NT2/D1 (cell line): ENCODE results near the gene C13orf42.
"Not testable (repeated sequence)": the region's sequence is repeated elsewhere in the genome, so short reads cannot be mapped to it uniquely, and the experiment has no call there.

ENCODE experiments used
- DNase-seq: peaks from one replicate; pipeline ENCODE4 v3.0.0-alpha.2; 2011; ENCODE audit warnings: low read depth, low spot score
- H3K27me3 ChIP-seq: 2 replicates; pipeline ENCODE4 v1.6.0; 2011; ENCODE audit warnings: mild to moderate bottlenecking; ENCODE audit not compliant: insufficient read length, insufficient read depth
- H3K36me3 ChIP-seq: 2 replicates; pipeline ENCODE4 v1.6.1; 2011; ENCODE audit warnings: mild to moderate bottlenecking, low read length, mixed read lengths; ENCODE audit not compliant: insufficient read depth, insufficient read length
- H3K4me1 ChIP-seq: 2 replicates; pipeline ENCODE4 v1.5.1; 2011; ENCODE audit not compliant: insufficient read depth, insufficient read length
- H3K4me3 ChIP-seq: 2 replicates; pipeline ENCODE4 v1.5.1; 2011; ENCODE audit warnings: low read depth; ENCODE audit not compliant: insufficient read length
- H3K9ac ChIP-seq: 2 replicates; pipeline ENCODE4 v1.6.0; 2011; ENCODE audit warnings: low read depth; ENCODE audit not compliant: insufficient read length
- H3K9me3 ChIP-seq: 2 replicates; pipeline ENCODE4 v1.5.1; 2011; ENCODE audit warnings: mild to moderate bottlenecking, low read length; ENCODE audit not compliant: insufficient read depth
- SUZ12 ChIP-seq: IDR thresholded peaks from 2 replicates; pipeline ENCODE4 v1.6.1; 2011; ENCODE audit not compliant: insufficient read length, insufficient read depth; ENCODE audit errors: extremely low read depth
- YY1 ChIP-seq: IDR thresholded peaks from 2 replicates; pipeline ENCODE4 v1.6.1; 2011; ENCODE audit not compliant: insufficient read length, insufficient read depth
- ZNF274 ChIP-seq: IDR thresholded peaks from 2 replicates; pipeline ENCODE4 v1.6.1; 2011; ENCODE audit warnings: mild to moderate bottlenecking, low read depth, low read length

The C13orf42 gene

GRCh38 chr13:51137250-51137649, 26.2 kb upstream of the C13orf42 start:
- H3K9me3 ChIP-seq: no peaks in the 10 kb centered on the region
- H3K4me1 ChIP-seq: no peaks in the 10 kb centered on the region
- no peak overlapping the region for H3K4me3 ChIP-seq
- no peaks in the 10 kb centered on the region for H3K27me3 ChIP-seq
- TF ChIP-seq ZNF274: no peak
- no peak for TF ChIP-seq YY1
- TF ChIP-seq SUZ12: no peak
- DNase-seq: no peak
- no peak overlapping the region for H3K9ac ChIP-seq
- H3K36me3 ChIP-seq: no peaks in the 10 kb centered on the region

DNA sequence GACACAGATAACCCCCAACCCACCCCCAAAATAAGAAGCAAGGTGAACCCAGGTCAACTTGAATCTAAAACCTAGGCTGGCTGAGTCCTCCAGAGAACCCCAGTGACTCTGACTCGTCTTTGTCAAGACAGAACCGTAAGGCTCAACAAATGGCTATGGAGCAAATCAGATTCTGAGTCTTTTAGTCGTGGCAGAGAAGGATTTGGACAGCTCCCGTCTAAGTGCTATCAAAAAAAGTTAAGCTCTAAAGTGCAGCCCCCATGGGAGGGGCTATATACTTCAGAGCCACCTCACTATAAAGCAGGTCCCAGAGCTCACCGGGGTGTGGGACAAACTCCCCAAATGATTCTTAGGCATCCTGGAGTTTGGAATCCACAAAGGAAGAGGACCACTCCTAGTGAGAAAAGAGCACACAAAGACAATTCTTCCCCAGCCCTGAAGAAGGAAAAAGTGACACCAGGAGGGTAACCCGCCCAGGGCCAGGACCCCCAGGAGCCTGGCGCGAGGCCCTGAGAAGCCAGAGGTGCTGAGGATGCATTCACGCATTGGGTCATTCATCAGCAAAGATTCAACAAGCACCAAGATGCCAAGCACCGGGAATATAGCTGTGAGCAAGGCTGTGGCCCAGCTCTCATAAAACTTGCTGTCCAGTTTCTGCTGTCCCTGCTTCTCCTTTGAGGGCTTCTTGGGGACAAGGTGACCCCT, 25.4 kb upstream of the C13orf42 start:
- H3K4me3 ChIP-seq: no peak overlapping the region
- H3K9ac ChIP-seq: no peak overlapping the region
- no peaks in the 10 kb centered on the region for H3K27me3 ChIP-seq
- DNase-seq: no peak
- no peaks in the 10 kb centered on the region for H3K9me3 ChIP-seq
- no peaks in the 10 kb centered on the region for H3K4me1 ChIP-seq
- no peaks in the 10 kb centered on the region for H3K36me3 ChIP-seq
- no peak for TF ChIP-seq YY1
- TF ChIP-seq ZNF274: no peak
- TF ChIP-seq SUZ12: no peak

DNA sequence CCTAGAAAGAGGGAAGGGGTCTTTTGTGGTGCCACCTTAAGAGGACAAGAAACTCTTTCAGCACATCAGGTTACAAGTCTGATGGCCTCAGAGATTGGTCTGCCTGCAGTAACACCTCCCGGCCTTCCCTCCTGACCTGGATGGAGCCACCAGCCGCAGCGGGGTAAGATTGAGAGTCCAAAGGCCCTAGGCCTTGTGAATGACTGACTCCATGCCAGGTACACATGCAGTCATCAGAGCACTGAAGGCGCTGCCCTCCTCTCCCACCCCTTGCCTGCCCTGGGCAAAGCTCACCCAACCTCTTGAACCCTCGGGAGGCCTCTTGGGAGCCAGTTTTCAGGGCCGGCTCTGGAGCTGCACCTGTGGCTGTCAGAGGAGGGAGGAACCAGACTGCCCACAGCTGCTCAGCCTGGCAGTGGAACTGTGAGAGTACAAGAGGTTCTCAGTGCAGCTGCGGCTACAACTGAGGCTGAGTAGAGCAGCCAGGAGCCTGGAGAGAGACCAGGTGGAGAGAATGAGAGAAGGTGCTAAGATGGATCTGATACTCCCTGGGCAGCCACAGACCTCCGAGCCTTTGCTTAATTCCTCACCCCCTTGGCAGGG, 23.8 kb upstream of the C13orf42 start:
- no peaks in the 10 kb centered on the region for H3K27me3 ChIP-seq
- H3K4me3 ChIP-seq: no peak overlapping the region
- no peaks in the 10 kb centered on the region for H3K36me3 ChIP-seq
- no peak overlapping the region for H3K9ac ChIP-seq
- DNase-seq: no peak
- no peaks in the 10 kb centered on the region for H3K4me1 ChIP-seq
- H3K9me3 ChIP-seq: no peaks in the 10 kb centered on the region
- TF ChIP-seq ZNF274 (no peak), SUZ12 (no peak), YY1 (no peak)

DNA sequence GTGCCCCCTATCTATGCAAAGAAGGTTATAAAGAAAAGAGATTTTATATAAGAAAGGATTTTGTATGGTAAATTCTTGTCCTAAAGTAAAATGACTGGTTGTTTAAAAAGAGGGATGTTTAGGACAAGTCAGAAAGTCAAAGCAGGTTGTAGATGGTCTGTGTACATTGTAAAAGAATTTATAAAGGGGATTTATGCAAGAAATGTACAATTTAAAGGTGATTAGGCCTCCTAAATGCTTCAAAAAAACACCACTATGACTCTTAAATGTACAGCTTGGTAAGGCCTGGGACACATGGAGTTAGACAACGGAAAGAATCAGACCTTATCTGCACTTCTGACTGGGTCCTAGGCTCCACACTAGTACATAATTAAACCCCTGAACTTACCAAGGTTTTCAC, 19.3 kb upstream of the C13orf42 start:
- no peak overlapping the region for H3K9ac ChIP-seq
- no peak overlapping the region for H3K4me3 ChIP-seq
- DNase-seq: no peak
- H3K36me3 ChIP-seq: no peaks in the 10 kb centered on the region
- H3K27me3 ChIP-seq: no peaks in the 10 kb centered on the region
- H3K9me3 ChIP-seq: no peaks in the 10 kb centered on the region
- H3K4me1 ChIP-seq: no peaks in the 10 kb centered on the region
- TF ChIP-seq ZNF274: no peak
- TF ChIP-seq YY1: no peak
- TF ChIP-seq SUZ12: no peak

GRCh38 chr13:51125495-51126226, 14.6 kb upstream of the C13orf42 start:
- no peaks in the 10 kb centered on the region for H3K36me3 ChIP-seq
- no peak overlapping the region for H3K4me3 ChIP-seq

DNA sequence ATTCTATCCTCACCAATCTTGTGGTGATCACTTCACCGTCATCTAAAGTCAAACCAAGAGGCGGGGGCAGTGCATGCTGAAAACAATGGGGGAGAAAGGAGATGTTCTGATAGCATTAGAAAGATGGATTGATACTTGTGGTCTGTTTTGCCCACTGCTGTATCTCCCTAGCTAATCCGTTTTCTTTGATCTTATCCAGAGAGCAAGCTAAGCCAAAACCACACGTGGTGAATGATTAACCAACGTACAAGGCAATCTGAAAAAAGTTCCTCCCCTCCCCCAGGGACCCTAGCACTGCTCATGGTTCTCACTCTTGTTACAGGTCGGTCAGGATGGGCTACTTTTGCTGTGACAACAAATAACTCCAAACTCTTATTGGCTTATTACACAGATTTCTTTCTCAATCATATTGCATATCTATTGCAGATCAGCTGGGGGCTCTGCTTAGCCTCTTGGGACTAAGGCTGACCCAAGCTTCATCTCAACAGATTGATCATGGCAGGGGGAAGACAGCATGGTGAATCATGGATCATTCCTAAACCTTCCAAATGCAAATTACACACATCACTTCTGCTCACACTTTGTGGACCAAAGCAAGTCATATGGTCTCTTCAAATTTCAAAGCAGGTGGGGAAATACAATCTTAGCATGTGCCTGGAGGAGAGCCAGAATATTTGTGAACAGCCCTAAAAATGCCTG, 11.9 kb upstream of the C13orf42 start:
- Histone ChIP-seq H3K9me3 (no peaks in the 10 kb centered on the region), H3K27me3 (no peaks in the 10 kb centered on the region), H3K36me3 (no peaks in the 10 kb centered on the region), H3K4me1 (no peaks in the 10 kb centered on the region), H3K9ac (no peak overlapping the region), H3K4me3 (no peak overlapping the region)
- DNase-seq: no peak
- no peak for TF ChIP-seq SUZ12
- TF ChIP-seq ZNF274: no peak
- no peak for TF ChIP-seq YY1

More at GRCh38 chr13:51125495-51126226, 14.6 kb upstream of the C13orf42 start:
- no peak overlapping the region for H3K9ac ChIP-seq
- H3K9me3 ChIP-seq: no peaks in the 10 kb centered on the region
- TF ChIP-seq SUZ12: no peak
- no peak for TF ChIP-seq ZNF274
- TF ChIP-seq YY1: no peak
- no peaks in the 10 kb centered on the region for H3K4me1 ChIP-seq
- no peaks in the 10 kb centered on the region for H3K27me3 ChIP-seq
- peak; percentile 58 for DNase-seq

DNA sequence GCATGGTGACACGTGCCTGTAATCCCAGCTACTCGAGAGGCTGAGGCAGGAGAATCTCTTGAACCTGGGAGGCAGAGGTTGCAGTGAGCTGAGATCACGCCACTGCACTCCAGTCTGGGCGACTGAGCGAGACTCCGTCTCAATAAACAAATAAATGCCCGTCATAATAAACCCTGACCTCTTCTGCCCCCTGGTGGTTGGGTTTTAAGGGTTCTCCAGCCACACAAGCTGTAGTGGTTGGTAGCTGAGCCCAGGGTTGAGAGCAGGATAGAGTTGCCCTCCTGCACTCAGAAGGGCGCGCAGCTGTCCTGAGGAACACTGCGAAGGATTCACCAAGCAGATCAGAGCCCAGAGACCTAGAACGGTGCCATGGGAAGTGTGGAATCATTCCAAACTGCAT, 9.8 kb upstream of the C13orf42 start:
- DNase-seq: not testable (repeated sequence)

More for the DNA sequence above, 9.8 kb upstream of the C13orf42 start:
- not testable (repeated sequence) for H3K9me3 ChIP-seq, H3K4me1 ChIP-seq, H3K36me3 ChIP-seq, H3K27me3 ChIP-seq, H3K4me3 ChIP-seq, H3K9ac ChIP-seq
